NT2/D1 (cell line): ENCODE data around the gene COL18A1.

Experiments
- YY1 ChIP-seq: IDR thresholded peaks from 2 replicates; pipeline ENCODE4 v1.6.1; 2011; ENCODE audit not compliant: insufficient read length, insufficient read depth
- ZNF274 ChIP-seq: IDR thresholded peaks from 2 replicates; pipeline ENCODE4 v1.6.1; 2011; ENCODE audit warnings: mild to moderate bottlenecking, low read depth, low read length

GRCh38 chr21:45412909-45413611 lies 8.1 kb downstream of the COL18A1 start:
- no peak for TF ChIP-seq YY1
- TF ChIP-seq ZNF274, result no peak
